Calu3 (cell line): ENCODE results near the gene CTNND2. TPM values are rescaled to one million over a fixed set of nuclear protein-coding genes. Genes with fewer than 3 reads are reported as not detected.

Experiments
- BruUV-seq: library from RNA; stranded (reverse); fragments of 400-500 nt; replicated peaks from 2 replicates; lab custom pipeline; 2021; lab: Mats Ljungman, UMichigan
- CTCF ChIA-PET: fragments of 300-600 bp; sonication (Branson Sonifier 250); formaldehyde crosslinking; loops from one replicate; lab custom pipeline; 2022; ENCODE audit warnings: antibody characterized with exemption; lab: Charles Lee
- DNase-seq: peaks from one replicate; pipeline ENCODE4 v3.0.0; 2022
- H3K27ac Mint-ChIP-seq: one replicate; pipeline ENCODE4 v1.8.0; 2022; ENCODE audit warnings: mixed read lengths; ENCODE audit not compliant: unreplicated experiment
- H3K27me3 Mint-ChIP-seq: one replicate; pipeline ENCODE4 v1.8.0; 2022; ENCODE audit warnings: mixed read lengths; ENCODE audit not compliant: unreplicated experiment
- H3K36me3 Mint-ChIP-seq: one replicate; pipeline ENCODE4 v1.8.0; 2022; ENCODE audit warnings: mild to moderate bottlenecking, moderate library complexity, mixed read lengths; ENCODE audit not compliant: insufficient read depth, unreplicated experiment
- H3K4me1 Mint-ChIP-seq: one replicate; pipeline ENCODE4 v1.8.0; 2022; ENCODE audit warnings: mild to moderate bottlenecking, low read depth, mixed read lengths; ENCODE audit not compliant: unreplicated experiment
- H3K4me3 Mint-ChIP-seq: one replicate; pipeline ENCODE4 v1.8.0; 2022; ENCODE audit warnings: mild to moderate bottlenecking, low read depth, moderate library complexity, mixed read lengths; ENCODE audit not compliant: unreplicated experiment
- H3K9me3 Mint-ChIP-seq: one replicate; pipeline ENCODE4 v1.8.0; 2022; ENCODE audit warnings: low read depth, mixed read lengths; ENCODE audit not compliant: unreplicated experiment
- CTCF ChIP-seq: fragments of 200-600 bp; IDR thresholded peaks from one replicate; pipeline ENCODE4 v1.8.0; 2022; ENCODE audit warnings: antibody characterized with exemption; ENCODE audit not compliant: unreplicated experiment
- intact Hi-C: fragments of 100-400 bp; cut with micrococcal nuclease; formaldehyde crosslinking; loops from one replicate; pipeline ENCODE4 v1.10.0; 2022; ENCODE audit not compliant: unreplicated experiment
- total RNA-seq: library from RNA; stranded (reverse); gene quantifications from 2 replicates; pipeline ENCODE4 v1.2.3, GENCODE V29; 2022

CTNND2 gene
- total RNA-seq, 1 experiment from 2014 or later: 19.6 TPM

GRCh38 chr5:11214864-11215644 lies 689.2 kb downstream of the CTNND2 start:
- Mint-ChIP-seq H3K27me3 (no peaks in the 10 kb centered on the region), H3K36me3 (no peaks in the 10 kb centered on the region), H3K27ac (no peak overlapping the region), H3K9me3 (peaks cover 2% of the 10 kb centered on the region), H3K4me1 (no peaks in the 10 kb centered on the region), H3K4me3 (no peak overlapping the region)
- intact Hi-C loops: no loop called here
- no peak for DNase-seq
- no peak for TF ChIP-seq CTCF
- BruUV-seq: no TSS peak
- CTCF ChIA-PET: no interaction called here

- H3K4me3 Mint-ChIP-seq: no peak overlapping the region
- CTCF ChIA-PET: no interaction called here
- intact Hi-C loops: no loop called here
- TF ChIP-seq CTCF: no peak
- no peaks in the 10 kb centered on the region for H3K9me3 Mint-ChIP-seq
- H3K27ac Mint-ChIP-seq: no peak overlapping the region
- BruUV-seq: no TSS peak
- DNase-seq: no peak
- H3K27me3 Mint-ChIP-seq: no peaks in the 10 kb centered on the region
- no peaks in the 10 kb centered on the region for H3K36me3 Mint-ChIP-seq
- no peaks in the 10 kb centered on the region for H3K4me1 Mint-ChIP-seq
Observed at GRCh38 chr5:11212706-11213105, 691.5 kb downstream of the CTNND2 start.

GRCh38 chr5:11197726-11198125 lies 706.5 kb downstream of the CTNND2 start:
- no peak for TF ChIP-seq CTCF
- no peaks in the 10 kb centered on the region for H3K4me1 Mint-ChIP-seq
- H3K36me3 Mint-ChIP-seq: no peaks in the 10 kb centered on the region
- no peaks in the 10 kb centered on the region for H3K9me3 Mint-ChIP-seq
- no peak for DNase-seq
- no peak overlapping the region for H3K27ac Mint-ChIP-seq
- H3K27me3 Mint-ChIP-seq: no peaks in the 10 kb centered on the region
- intact Hi-C loops: no loop called here
- H3K4me3 Mint-ChIP-seq: no peak overlapping the region
- BruUV-seq: no TSS peak
- CTCF ChIA-PET: no interaction called here

- Mint-ChIP-seq H3K27me3 (no peaks in the 10 kb centered on the region), H3K9me3 (no peaks in the 10 kb centered on the region), H3K4me1 (no peaks in the 10 kb centered on the region), H3K27ac (no peak overlapping the region), H3K4me3 (no peak overlapping the region), H3K36me3 (no peaks in the 10 kb centered on the region)
- no peak for DNase-seq
- intact Hi-C loops: no loop called here
- BruUV-seq: no TSS peak
- CTCF ChIA-PET: no interaction called here
- TF ChIP-seq CTCF: no peak
Observed at GRCh38 chr5:11191673-11192072, 712.6 kb downstream of the CTNND2 start.
